NB4 (cell line): ENCODE data around the gene NOC4L.

Experiments used
- CTCF ChIP-seq: IDR thresholded peaks from one replicate; pipeline ENCODE4 v1.5.1; 2012; ENCODE audit warnings: low read depth, low read length
- MAX ChIP-seq: IDR thresholded peaks from 2 replicates; pipeline ENCODE4 v1.6.1; 2011; ENCODE audit warnings: low read depth, low read length
- POLR2A ChIP-seq: IDR thresholded peaks from 2 replicates; pipeline ENCODE4 v1.6.1; 2011; ENCODE audit warnings: mild to moderate bottlenecking; ENCODE audit not compliant: insufficient read length; ENCODE audit errors: extremely low read depth

- no peak for TF ChIP-seq CTCF
- no peak for TF ChIP-seq POLR2A
- no peak for TF ChIP-seq MAX
These were observed 7.0 kb downstream of the NOC4L start for GRCh38 chr12:132151145-132151765.
